ENCODE results near the gene DEPDC1B.
"Not testable (repeated sequence)": the region's sequence is repeated elsewhere in the genome, so short reads cannot be mapped to it uniquely, and the experiment has no call there.

Gene DEPDC1B

DNA sequence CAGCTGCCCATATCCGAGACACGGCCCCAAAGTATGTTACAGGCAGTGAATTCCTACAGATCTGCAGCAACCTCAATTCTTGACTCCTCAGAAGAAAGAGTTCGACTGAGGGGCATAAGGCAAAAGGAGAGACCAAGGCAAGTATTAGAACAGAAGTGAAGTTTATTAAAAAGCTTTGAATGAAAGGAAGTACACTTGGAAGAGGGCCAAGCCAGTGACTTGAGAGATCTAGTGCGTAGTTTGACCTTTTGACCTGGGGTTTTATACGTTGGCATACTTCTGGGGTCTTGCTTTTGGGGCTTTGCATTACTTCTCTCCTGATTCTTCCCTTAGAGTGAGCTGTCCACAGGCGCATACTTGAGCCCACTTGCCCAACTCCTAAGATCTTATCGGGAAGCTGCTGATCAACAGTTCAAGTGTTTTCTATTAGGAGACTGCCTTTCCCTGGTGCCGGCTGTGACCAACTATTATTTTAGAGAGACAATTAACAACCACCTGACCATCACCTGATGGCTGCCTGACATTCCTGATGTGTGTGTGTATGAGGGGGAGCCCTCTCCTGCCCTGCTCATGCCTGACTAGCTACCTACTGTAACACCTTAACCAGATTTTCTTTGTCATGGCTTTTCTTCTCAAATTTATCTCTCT is 1.5 kb upstream of the DEPDC1B start:
- Histone ChIP-seq H3K4me3 (no peak overlapping the region), H3K27ac (no peak overlapping the region)

DNA sequence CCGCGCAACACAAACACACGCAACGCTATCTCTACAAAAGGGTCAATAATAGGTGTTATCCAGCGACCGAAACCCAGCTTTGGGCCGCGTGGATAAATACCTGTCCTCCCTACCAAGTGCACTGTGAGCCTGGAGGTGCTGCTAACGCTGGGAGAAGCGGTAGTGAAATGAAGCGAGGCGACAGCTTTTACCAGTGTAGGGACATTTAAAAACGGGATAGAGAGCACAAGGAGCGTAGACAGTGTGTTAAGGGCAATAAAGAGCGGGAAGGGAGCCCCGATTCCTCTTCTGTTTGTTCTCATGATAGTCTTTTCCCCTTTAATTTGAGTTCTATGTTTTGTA is 421 bp upstream of the DEPDC1B start:
- peak overlapping the region; percentile 60 to 92 (median 78) for H3K4me3 ChIP-seq
- peak overlapping the region in 20 of 21 experiments; percentile 51 to 86 (median 74) for H3K27ac ChIP-seq

DNA sequence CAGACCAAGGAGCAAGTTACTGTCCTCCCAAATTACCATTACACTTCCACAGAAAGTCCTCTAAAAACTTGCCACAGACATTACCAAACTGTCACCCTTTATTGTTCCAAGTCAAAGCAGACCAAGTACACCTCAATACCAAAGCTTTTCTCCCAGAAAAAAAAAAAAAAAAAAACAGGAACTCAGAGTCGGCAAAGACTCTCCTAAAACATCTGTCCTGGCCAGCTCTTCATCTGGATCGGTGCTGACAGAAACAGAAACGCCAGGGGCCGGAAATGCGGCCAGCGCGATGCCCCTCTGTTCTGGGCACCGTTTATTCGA is 718 bp downstream of the DEPDC1B start:
- Histone ChIP-seq H3K27ac (peak overlapping the region in 19 of 21 experiments; percentile 41 to 86 (median 73)), H3K4me3 (peak overlapping the region; percentile 60 to 92 (median 78))

DNA sequence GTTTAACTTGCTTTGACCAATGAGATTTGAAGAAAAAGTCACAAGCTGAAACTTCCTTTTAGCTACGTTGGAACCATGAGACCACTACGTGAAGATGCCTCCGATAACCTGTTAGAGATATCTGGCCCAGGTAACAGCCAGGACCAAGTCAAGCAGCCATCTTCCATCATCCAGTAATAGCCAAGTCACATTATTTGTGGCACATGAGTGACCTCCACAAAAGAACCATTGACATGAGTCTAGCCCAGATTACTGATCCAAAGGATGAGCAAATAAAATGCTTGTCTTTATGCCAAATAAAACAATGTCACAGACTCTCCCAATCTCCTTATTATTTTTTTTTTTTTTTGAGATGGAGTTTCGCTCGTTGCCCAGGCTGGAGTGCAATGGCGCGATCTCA is 1.6 kb downstream of the DEPDC1B start:
- Histone ChIP-seq H3K4me3 (no peak overlapping the region), H3K27ac (no peak overlapping the region)

DNA sequence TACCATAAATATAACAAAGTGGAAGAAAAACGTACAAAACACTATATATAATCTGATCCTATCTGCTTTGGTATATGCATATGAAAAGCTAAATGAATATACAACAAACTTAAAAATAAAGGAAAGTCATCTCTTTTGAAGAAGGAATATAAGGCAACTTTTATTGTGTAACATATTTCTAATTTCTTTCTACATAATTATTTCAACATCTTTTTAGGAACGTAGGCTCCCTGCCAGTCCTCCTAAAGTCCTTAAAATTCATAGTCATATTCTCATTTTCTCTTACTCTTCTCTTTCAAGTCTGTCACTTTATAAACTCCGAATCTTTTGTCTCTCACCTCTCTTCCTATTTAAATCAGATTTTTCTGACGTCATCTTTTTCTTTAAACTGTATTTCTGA is 9.6 kb downstream of the DEPDC1B start:
- H3K27ac ChIP-seq = no peak overlapping the region
- no peak overlapping the region for H3K4me3 ChIP-seq

DNA sequence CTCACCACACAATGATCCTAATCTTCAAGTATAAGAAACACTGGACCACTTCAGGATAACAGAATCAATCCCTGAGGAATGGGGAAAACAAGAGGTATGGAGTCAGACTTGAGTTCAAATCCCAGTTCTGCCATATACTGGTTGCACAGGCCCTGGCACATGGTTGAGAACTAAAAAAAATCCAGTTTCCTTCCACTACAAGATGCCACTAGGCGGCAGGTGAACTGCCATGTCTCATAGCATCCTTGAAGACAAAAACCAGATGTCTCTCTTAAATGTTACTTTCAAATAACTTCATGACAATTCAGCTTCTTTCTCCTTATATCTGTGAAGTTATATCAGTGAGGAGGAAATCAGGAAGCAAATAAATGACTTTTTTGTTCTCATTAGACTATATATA is 11.0 kb downstream of the DEPDC1B start:
- no peak overlapping the region for H3K4me3 ChIP-seq
- H3K27ac ChIP-seq = no peak overlapping the region

DNA sequence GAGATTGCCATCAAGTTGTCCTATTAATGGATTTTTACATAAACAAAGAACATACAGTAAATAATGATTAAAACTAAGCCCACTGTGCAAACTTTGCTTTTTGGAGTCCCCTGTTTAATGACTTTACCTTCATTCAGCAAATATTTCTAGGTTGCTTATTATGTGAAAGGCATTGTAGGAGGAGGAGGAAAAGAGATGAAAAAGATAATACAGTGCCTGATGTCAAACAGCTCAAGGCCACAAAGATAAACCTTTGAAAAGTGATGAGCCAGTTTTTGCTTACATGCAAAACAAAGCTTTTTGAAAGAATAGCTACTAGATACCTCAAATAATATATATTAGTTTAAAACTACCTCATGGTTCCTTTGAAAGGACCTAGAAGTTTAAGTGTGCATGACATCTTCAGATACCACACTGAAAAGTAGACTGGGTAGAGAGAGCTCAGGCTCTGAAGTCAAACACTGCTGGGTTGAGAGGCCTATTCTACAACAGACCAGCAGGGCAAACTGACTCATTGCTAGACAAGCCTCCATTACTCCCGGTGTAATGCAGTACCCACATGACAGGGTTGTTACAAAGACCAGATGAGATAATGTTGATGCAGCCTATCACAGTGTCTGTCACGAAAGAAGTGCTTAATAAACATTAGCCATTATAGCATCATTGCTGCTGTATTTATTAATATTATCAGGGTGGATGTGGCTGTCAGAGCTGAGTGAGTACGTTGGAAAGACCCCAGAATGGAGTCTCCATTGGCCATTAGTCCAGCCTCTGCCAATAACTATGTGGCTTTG is 11.8 kb downstream of the DEPDC1B start:
- H3K27ac ChIP-seq = no peak overlapping the region
- H3K4me3 ChIP-seq = no peak overlapping the region

DNA sequence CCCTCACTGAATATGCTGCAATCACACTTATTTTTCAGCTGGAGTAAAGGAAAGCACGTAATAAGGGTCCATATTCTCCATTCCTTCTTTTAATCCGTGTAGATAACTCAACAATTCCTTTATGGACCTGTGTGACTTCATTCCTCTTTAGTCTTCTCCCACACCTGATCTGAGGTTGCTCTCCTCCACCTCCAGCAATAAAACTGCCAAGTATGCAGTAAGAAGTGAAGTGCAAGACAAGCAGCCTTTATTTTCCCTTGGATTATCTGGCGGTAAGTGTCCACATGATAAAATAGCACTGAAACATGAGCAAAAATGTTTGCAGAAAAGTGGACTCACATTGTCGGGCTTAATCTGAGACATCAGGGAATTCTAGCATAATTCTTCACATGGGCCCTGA is 13.8 kb downstream of the DEPDC1B start:
- no peak overlapping the region for H3K4me3 ChIP-seq
- H3K27ac ChIP-seq = no peak overlapping the region

DNA sequence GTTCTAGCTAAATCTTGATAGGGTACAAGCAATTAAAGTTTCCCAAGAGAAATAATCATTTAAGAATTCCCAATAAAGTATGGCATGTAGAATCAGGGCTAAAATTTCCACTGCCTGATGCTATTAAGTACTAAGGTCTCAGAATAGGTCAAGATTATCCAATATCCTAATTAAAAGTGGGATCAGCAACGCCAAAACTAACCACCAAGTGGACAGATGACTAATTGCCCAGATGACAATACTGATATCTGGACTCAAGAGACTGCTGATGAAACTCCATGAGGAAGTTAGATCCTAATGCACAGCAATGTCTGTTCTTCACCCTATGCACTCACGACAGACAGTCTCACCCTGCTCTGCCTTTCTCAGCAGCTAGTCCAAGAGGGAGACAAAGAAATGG is 14.3 kb downstream of the DEPDC1B start:
- Histone ChIP-seq H3K4me3 (no peak overlapping the region), H3K27ac (no peak overlapping the region)

DNA sequence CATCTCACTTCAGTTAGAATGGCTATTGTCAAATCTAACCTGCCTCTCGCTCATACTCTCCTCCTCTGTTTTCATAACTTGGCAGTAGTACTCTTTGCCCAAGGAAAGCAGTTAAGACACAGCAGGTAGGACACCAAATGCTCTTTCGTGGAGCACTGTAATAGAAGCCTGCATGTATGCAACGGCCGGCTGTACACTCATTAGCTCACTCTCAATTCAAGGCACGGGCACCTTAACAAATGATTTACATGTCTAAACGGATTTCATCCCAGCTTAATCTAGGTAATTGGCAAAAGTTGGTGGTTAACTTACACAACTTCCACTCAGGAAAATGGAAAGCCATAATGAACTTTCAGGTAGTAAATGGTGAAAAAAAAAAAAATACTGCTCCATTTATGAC is 14.9 kb downstream of the DEPDC1B start:
- no peak overlapping the region for H3K4me3 ChIP-seq
- H3K27ac ChIP-seq = no peak overlapping the region

DNA sequence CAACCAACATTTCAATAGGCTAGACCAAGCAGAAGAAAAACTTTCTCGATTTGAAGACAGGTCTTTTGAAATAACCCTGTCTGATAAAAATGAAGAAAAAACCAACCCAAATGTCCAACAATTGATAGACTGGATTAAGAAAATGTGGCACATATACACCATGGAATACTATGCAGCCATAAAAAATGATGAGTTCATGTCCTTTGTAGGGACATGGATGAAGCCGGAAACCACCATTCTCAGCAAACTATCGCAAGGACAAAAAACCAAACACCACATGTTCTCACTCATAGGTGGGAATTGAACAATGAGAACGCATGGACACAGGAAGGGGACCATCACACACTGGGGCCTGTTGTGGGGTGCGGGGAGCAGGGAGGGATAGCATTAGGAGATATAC is 18.0 kb downstream of the DEPDC1B start:
- H3K4me3 ChIP-seq = not testable (repeated sequence)

DNA sequence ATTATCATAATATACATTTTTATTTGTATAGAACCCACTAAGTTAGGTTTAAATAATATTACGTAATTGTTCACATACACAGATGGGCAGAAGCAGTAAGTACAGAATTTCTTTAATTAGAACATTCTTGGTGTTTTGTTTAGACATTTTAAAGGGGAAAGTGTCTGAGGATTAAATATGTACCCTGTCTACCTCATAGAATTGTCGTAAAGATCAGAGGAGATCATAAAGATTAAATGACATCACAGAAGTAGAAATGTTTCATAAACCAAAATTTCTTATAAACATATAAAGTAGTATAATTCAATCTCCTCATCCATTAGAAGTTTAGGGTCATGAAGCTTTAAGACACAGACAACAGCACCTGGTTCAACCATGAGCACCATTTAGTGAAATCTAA is 20.1 kb downstream of the DEPDC1B start:
- H3K4me3 ChIP-seq = no peak overlapping the region
- no peak overlapping the region for H3K27ac ChIP-seq

More for the DNA sequence above, 18.0 kb downstream of the DEPDC1B start:
- not testable (repeated sequence) for H3K27ac ChIP-seq

DNA sequence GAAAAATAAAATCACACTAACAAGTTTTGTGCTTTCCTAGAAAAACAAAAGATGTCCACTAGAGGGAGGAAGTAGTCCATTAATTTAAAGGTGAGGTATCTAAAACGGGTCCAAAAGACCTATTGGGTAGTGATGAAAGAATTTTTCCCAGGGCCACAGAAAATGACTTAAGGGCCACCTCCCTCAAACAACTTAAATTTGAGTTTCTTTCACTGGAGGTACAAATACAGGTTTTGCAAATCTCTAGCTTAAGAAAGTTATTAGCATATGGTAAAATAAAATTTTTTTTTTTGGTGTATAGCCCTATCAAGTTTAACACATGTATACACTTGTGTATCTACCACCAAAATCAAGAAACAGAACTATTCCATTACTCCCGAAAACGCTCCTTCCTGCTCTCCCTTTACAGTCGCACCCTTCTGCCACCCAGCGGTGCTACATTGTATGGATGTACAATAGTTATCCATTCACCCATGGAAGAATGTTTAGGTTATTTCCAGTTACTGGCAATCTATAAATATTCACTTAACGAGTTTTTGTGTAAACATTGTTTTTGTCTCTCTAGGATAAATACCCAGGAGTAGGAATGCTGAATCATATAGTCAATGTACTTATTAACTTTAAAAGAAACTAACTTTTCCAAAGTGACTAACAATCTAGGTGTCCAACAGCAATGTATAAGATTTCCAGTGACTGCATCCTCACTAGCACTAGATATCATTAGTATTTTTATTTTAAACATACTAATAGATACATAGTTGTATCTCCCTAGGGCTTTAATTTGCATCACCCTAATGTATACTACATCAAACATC is 21.9 kb downstream of the DEPDC1B start:
- H3K27ac ChIP-seq = no peak overlapping the region
- no peak overlapping the region for H3K4me3 ChIP-seq

DNA sequence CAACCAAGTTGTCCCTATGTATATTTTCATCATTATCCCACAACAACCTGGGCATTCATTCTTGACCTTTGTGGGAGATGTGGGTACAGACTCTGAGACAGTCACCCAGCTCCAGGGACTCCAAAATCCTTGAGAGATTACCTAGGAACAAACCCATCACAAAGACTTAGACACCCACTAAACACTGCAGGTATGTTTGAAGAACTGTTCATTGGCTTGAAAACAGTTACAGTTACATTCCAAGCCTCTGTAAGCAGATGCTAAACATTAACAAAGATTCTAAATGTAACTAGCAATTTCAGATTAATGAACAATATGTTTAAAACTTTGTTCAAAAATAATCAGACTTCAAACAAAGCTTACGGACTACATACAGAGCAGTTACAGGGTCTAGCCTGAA is 24.7 kb downstream of the DEPDC1B start:
- Histone ChIP-seq H3K4me3 (no peak overlapping the region), H3K27ac (no peak overlapping the region)

DNA sequence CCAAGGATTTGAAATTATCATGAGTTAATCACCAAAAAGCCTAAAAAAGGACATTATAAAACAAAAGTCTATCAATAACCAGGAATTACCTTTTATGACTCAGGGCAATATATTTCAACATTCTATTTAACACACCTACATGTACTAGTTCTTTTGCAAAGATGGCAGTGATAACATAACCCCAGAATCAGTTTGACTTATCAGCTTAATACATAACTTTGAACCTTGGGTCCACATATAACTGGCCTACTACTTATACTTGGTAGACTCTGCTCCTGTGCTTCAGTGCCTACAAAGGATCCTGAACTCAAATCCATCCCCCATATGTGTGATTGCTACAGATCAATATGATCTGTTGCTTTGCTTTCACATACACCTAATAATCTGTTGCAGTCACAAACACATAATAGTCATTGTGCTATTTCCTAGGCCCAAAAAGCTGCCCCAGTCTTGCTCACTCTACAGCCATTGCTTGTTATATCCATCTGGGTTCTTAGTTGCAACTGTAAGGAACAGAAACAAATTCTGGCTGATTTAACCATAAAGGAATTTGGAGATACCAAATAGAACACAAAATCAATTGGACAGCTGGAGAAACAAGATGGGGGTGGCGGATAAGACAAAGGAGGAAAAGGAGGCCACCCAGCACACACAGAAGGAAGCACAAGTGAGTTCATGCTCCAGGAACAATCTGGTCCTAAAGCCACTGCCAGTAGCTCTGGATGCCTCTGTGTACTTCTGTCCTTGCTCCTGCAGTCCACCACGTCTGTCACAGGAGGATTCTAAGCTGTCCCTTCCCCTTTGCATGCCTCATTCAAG is 25.5 kb downstream of the DEPDC1B start:
- Histone ChIP-seq H3K27ac (no peak overlapping the region), H3K4me3 (no peak overlapping the region)

DNA sequence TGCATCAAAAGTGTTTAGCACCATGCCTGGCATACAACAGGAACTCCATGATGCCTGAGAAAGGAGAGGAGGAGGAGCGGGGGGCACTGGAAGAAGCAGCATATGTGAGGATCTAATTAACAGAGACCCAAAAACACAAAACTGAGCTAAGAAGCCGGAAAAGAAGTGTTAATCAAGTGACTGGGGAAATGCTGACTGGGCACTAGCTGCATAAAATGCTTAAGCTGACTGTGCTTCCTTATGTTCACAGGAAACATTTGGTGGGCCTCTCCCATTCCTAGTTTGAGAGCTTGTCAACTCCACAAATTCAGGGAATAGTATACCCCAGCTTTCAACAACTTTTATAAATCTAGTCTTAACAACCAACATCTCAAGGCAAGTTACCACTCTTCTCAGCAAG is 26.6 kb downstream of the DEPDC1B start:
- Histone ChIP-seq H3K4me3 (no peak overlapping the region), H3K27ac (no peak overlapping the region)

DNA sequence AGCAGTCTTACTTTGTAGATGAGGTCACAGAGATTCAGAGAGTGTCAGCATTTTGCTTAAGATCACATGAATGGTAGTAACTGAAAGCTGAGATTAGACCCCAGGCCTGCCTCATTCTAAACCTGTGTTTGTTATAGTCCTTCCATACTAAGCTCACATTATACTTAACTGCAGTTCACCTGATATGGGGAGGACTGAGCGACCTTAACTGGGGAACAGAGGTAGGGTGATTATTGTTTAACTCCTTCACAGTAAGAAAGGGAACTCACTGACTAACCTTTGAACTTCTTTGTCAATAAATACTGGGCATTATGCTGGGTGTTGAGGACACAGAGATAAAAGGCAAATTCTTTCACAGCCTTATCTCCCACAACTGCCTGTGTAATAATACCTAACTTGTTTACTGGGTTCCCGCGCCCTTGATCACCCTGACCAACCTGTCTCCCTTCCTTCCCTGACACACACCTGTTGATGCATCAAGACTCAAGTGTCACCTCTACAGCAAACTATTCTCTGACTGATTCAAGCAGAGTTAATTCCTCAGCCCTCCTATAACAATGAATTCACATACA is 27.2 kb downstream of the DEPDC1B start:
- Histone ChIP-seq H3K4me3 (no peak overlapping the region), H3K27ac (peak overlapping the region in 1 of 21 experiments; percentile 9)

DNA sequence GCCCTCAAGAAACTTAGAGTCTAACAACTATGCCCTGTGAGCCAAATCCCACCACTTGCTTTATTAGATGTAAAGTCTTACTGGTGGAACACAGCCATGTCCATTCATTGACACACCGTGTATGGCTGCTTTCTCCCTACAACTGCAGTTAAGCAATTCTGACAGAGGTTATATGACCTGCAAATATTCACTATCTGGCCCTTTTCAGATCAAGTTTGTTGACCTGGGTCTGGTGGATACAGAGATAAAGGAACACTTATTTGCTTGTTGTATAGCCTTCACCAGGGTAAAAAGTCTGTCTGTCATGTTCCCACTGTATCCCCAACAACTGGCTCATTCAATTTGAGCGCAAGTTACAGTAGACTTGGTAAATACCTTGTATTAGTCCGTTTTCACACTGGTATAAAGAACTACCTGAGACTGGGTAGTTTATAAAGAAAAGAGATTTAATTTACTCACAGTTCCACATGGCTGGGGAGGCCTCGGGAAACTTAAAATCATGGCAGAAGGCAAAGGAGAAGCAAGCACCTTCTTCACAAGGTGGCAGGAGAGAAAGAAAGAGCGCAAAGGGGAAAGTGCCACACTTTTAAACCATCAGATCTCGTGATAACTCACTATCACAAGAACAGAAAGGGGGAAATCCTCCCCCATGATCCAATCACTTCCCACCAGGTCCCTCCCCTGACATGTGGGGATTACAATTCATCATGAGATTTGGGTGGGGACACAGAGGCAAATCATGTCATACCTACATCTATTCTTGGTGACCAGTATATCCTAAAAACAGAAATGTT is 27.9 kb downstream of the DEPDC1B start:
- H3K4me3 ChIP-seq = no peak overlapping the region
- peak overlapping the region in 1 of 21 experiments; percentile 9 for H3K27ac ChIP-seq

DNA sequence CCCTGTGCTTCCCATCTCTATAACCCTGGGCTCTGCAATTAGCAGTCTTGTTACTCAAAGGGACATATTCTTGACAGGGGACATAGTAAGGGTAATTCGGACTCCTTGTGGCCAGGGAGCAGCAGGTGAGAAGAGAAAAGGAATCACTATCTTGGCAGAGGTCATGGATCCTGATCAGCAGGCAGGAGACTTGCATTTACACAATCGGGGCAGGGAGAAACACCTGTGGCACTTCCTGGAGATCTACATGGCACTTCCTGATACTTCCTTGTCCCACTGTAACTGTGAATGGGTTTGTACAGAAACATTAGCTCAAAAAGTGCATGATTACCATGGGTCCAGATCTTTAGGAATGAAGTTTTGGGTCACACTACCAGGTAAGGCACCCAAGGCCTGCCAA is 29.2 kb downstream of the DEPDC1B start:
- Histone ChIP-seq H3K4me3 (no peak overlapping the region), H3K27ac (no peak overlapping the region)

Measured in skin epidermis (tissue), 12 donors.